H1 (cell line): ENCODE measurements around the gene OSGEP. TPM values are rescaled to one million over a fixed set of nuclear protein-coding genes. Genes with fewer than 3 reads are reported as not detected.

Experiments
- CTCF ChIA-PET: fragments of 300-600 bp; sonication (Branson Sonifier 250); formaldehyde crosslinking; loops from one replicate; lab custom pipeline; 2021; ENCODE audit not compliant: partially characterized antibody; lab: Charles Lee
- POLR2A ChIA-PET: fragments of 300-600 bp; sonication (Branson Sonifier 250); formaldehyde crosslinking; loops from one replicate; lab custom pipeline; 2021; ENCODE audit warnings: inconsistent platforms; ENCODE audit not compliant: partially characterized antibody; lab: Charles Lee
- DNase-seq, 2 experiments: peaks; one replicate each; pipeline versions ENCODE4 v3.0.0 to v3.0.0-alpha.2; 2010 to 2022; ENCODE audit warnings: low spot score in 2 of 2, low read depth in 1 of 2, mixed read lengths in 1 of 2
- FAIRE-seq: peaks from 2 replicates; lab custom pipeline; 2011; peaks lifted over from hg19 to GRCh38; lab: Jason Lieb, UNC
- H2AFZ ChIP-seq: 2 replicates; pipeline ENCODE4 v1.8.1; 2012; ENCODE audit warnings: low read length, inconsistent platforms
- H2AK5ac ChIP-seq: 2 replicates; pipeline ENCODE4 v1.6.1; 2013; ENCODE audit warnings: low read depth, low read length
- H2BK120ac ChIP-seq: replicated peaks from 2 replicates; pipeline ENCODE3; 2013; ENCODE audit warnings: low read depth, low read length, inconsistent platforms
- H2BK12ac ChIP-seq: 2 replicates; pipeline ENCODE4 v1.6.1; 2013; ENCODE audit warnings: low read depth, low read length
- H2BK15ac ChIP-seq: 2 replicates; pipeline ENCODE4 v1.6.1; 2013; ENCODE audit warnings: low read length
- H2BK20ac ChIP-seq: 2 replicates; pipeline ENCODE4 v1.6.1; 2013; ENCODE audit warnings: low read length
- H2BK5ac ChIP-seq: 2 replicates; pipeline ENCODE4 v1.6.1; 2013; ENCODE audit warnings: low read depth, low read length
- H3K14ac ChIP-seq: 2 replicates; pipeline ENCODE4 v1.6.1; 2013; ENCODE audit warnings: inconsistent platforms; ENCODE audit not compliant: insufficient read length
- H3K18ac ChIP-seq: 2 replicates; pipeline ENCODE4 v1.6.1; 2013; ENCODE audit warnings: low read length; ENCODE audit errors: extremely low read depth
- H3K23ac ChIP-seq: 2 replicates; pipeline ENCODE4 v1.6.1; 2013; ENCODE audit warnings: inconsistent platforms; ENCODE audit not compliant: insufficient read length
- H3K23me2 ChIP-seq: 2 replicates; pipeline ENCODE4 v1.6.1; 2013; ENCODE audit warnings: low read depth, low read length
- H3K27ac ChIP-seq: 2 replicates; pipeline ENCODE4 v1.6.1; 2011; ENCODE audit warnings: low read depth, low read length, inconsistent platforms
- H3K27me3 ChIP-seq, 4 experiments: replicated peaks in 1 of 4; 1 replicate in 1 of 4; 2 replicates in 3 of 4; pipeline versions ENCODE4 v1.6.1 to v1.8.1; 2011 to 2013; ENCODE audit warnings: low read length in 3 of 4, mild to moderate bottlenecking in 3 of 4, inconsistent platforms in 2 of 4, mixed read lengths in 2 of 4, moderate library complexity in 1 of 4; ENCODE audit not compliant: control insufficient read depth in 3 of 4, insufficient read depth in 3 of 4; ENCODE audit errors: extremely low read depth in 1 of 4
- H3K36me3 ChIP-seq, 4 experiments: 2 replicates each; pipeline versions ENCODE4 v1.6.1 to v1.8.1; 2011 to 2013; ENCODE audit warnings: mild to moderate bottlenecking in 4 of 4, low read length in 3 of 4, moderate library complexity in 2 of 4, control low read depth in 1 of 4, inconsistent platforms in 1 of 4; ENCODE audit not compliant: insufficient read depth in 4 of 4, control insufficient read depth in 2 of 4
- H3K4ac ChIP-seq: replicated peaks from 2 replicates; pipeline ENCODE3; 2013; ENCODE audit warnings: low read length, low read depth, mixed read lengths, inconsistent platforms; ENCODE audit not compliant: insufficient read length
- H3K4me1 ChIP-seq, 4 experiments: replicated peaks in 1 of 4; 1 replicate in 1 of 4; 2 replicates in 3 of 4; pipeline versions ENCODE4 v1.6.1 to v1.8.1; 2011 to 2013; ENCODE audit warnings: low read length in 3 of 4, inconsistent platforms in 2 of 4, mixed read lengths in 1 of 4; ENCODE audit not compliant: insufficient read depth in 4 of 4, control insufficient read depth in 3 of 4
- H3K4me2 ChIP-seq, 2 experiments: 2 replicates each; pipeline versions ENCODE4 v1.6.1 to v1.8.1; 2011 to 2013; ENCODE audit warnings: low read depth in 2 of 2, low read length in 2 of 2, control low read depth in 1 of 2, inconsistent platforms in 1 of 2, mild to moderate bottlenecking in 1 of 2; ENCODE audit not compliant: insufficient read depth in 1 of 2
- H3K4me3 ChIP-seq, 4 experiments: fragments of 200-600, 300-600 bp in 1 of 4; sonication (generic), shearing (Covaris generic), sonication (Bioruptor Twin) in 1 of 4; 2 replicates each; pipeline versions ENCODE4 v1.5.1 to v1.8.1; 2011 to 2016; ENCODE audit warnings: low read length in 4 of 4, low read depth in 3 of 4, control low read depth in 2 of 4, inconsistent platforms in 2 of 4, mild to moderate bottlenecking in 2 of 4, mixed read lengths in 1 of 4, moderate library complexity in 1 of 4; ENCODE audit not compliant: insufficient read depth in 2 of 4; ENCODE audit errors: extremely low read depth in 1 of 4
- H3K56ac ChIP-seq: replicated peaks from 2 replicates; pipeline ENCODE3; 2013; ENCODE audit warnings: low read depth, mild to moderate bottlenecking, mixed read lengths, low read length, inconsistent platforms; ENCODE audit not compliant: insufficient read length
- H3K79me1 ChIP-seq: 2 replicates; pipeline ENCODE4 v1.6.1; 2013; ENCODE audit warnings: low read depth, low read length, control low read depth
- H3K79me2 ChIP-seq, 2 experiments: 2 replicates each; pipeline versions ENCODE4 v1.6.1 to v1.8.1; 2012 to 2013; ENCODE audit warnings: low read length in 2 of 2, mild to moderate bottlenecking in 2 of 2, inconsistent platforms in 1 of 2; ENCODE audit not compliant: insufficient read depth in 2 of 2, control insufficient read depth in 1 of 2
- H3K9ac ChIP-seq, 4 experiments: replicated peaks in 1 of 4; 1 replicate in 1 of 4; 2 replicates in 3 of 4; pipeline versions ENCODE4 v1.6.1 to v1.8.1; 2011 to 2013; ENCODE audit warnings: low read depth in 3 of 4, low read length in 3 of 4, control low read depth in 2 of 4, mild to moderate bottlenecking in 2 of 4, moderate library complexity in 2 of 4, inconsistent platforms in 1 of 4; ENCODE audit errors: extremely low read depth in 1 of 4
- H3K9me3 ChIP-seq, 2 experiments: 2 replicates each; pipeline versions ENCODE4 v1.6.1 to v1.8.1; 2012 to 2013; ENCODE audit warnings: mild to moderate bottlenecking in 2 of 2, moderate library complexity in 2 of 2, control low read depth in 1 of 2, inconsistent platforms in 1 of 2, low read depth in 1 of 2, low read length in 1 of 2, mixed read lengths in 1 of 2; ENCODE audit not compliant: insufficient read depth in 2 of 2
- H4K20me1 ChIP-seq, 2 experiments: replicated peaks in 1 of 2; 2 replicates each; pipeline versions ENCODE3 to v1.8.1; 2011 to 2013; ENCODE audit warnings: inconsistent platforms in 2 of 2, low read length in 2 of 2, mild to moderate bottlenecking in 1 of 2; ENCODE audit not compliant: insufficient read depth in 2 of 2, control insufficient read depth in 1 of 2
- H4K5ac ChIP-seq: 2 replicates; pipeline ENCODE4 v1.6.1; 2013; ENCODE audit warnings: low read length, low read depth, mixed read lengths, inconsistent platforms; ENCODE audit not compliant: insufficient read length
- H4K8ac ChIP-seq: 2 replicates; pipeline ENCODE4 v1.8.0; 2013; ENCODE audit warnings: mild to moderate bottlenecking, moderate library complexity, low read length, inconsistent platforms; ENCODE audit not compliant: insufficient read depth; ENCODE audit errors: extremely low read depth
- H4K91ac ChIP-seq: replicated peaks from 2 replicates; pipeline ENCODE3; 2013; ENCODE audit warnings: low read length, mixed read lengths, inconsistent platforms; ENCODE audit not compliant: insufficient read length
- ASH2L ChIP-seq: fragments of 200-600, 300-600 bp; sonication (generic); IDR thresholded peaks from one replicate; pipeline ENCODE4 v1.7.1; 2017; ENCODE audit warnings: low read length
- ATF3 ChIP-seq: IDR thresholded peaks from 2 replicates; pipeline ENCODE4 v1.6.1; 2011; ENCODE audit warnings: low read depth, mild to moderate bottlenecking, low read length; ENCODE audit not compliant: insufficient read depth
- BACH1 ChIP-seq: IDR thresholded peaks from 2 replicates; pipeline ENCODE4 v1.6.1; 2012; ENCODE audit warnings: low read length, improper control_type of control experiment
- E2F6 ChIP-seq: IDR thresholded peaks from 2 replicates; pipeline ENCODE4 v1.6.1; 2012; ENCODE audit warnings: inconsistent platforms
- NANOG ChIP-seq: IDR thresholded peaks from 2 replicates; pipeline ENCODE4 v1.6.1; 2011; ENCODE audit warnings: low read length, low read depth, mild to moderate bottlenecking, inconsistent platforms; ENCODE audit not compliant: insufficient read depth, poor library complexity, severe bottlenecking
- POLR2A ChIP-seq, 2 experiments: IDR thresholded peaks; 1 replicate in 1 of 2; 2 replicates in 1 of 2; pipeline ENCODE4 v1.6.1; 2011; ENCODE audit warnings: low read depth in 2 of 2, low read length in 2 of 2, mild to moderate bottlenecking in 2 of 2; ENCODE audit errors: control extremely low read depth in 1 of 2
- POU5F1 ChIP-seq: IDR thresholded peaks from 2 replicates; pipeline ENCODE4 v1.6.1; 2011; ENCODE audit warnings: low read depth, mild to moderate bottlenecking, low read length, moderate library complexity
- SP2 ChIP-seq: IDR thresholded peaks from 2 replicates; pipeline ENCODE4 v1.6.1; 2012; ENCODE audit warnings: mild to moderate bottlenecking, low read length, inconsistent platforms
- TAF1 ChIP-seq: IDR thresholded peaks from 2 replicates; pipeline ENCODE4 v1.6.1; 2011; ENCODE audit warnings: mild to moderate bottlenecking, low read depth, low read length
- YY1 ChIP-seq: IDR thresholded peaks from 2 replicates; pipeline ENCODE4 v1.6.1; 2011; ENCODE audit warnings: low read depth, mild to moderate bottlenecking, low read length
- WGBS, 2 experiments: shearing (Covaris generic) in 1 of 2; methylation state at CpG; one replicate each; pipeline versions ENCODE4 v1.1.6 to v1.1.7; 2013 to 2015; ENCODE audit warnings: low lambda C conversion rate in 2 of 2, mixed read lengths in 2 of 2, inconsistent platforms in 1 of 2, low coverage in 1 of 2, missing lambda C conversion rate in 1 of 2; ENCODE audit not compliant: insufficient replicate concordance in 2 of 2, insufficient coverage in 1 of 2, insufficient read length in 1 of 2; ENCODE audit errors: extremely low coverage in 1 of 2, missing lambda C conversion rate in 1 of 2; 5-methylcytosine and 5-hydroxymethylcytosine counted together
- polyA plus RNA-seq, 7 experiments: library from polyadenylated mRNA; depleted of rRNA in 3 of 7; stranded (reverse) in 5 of 7; unstranded in 2 of 7; fragments of >200 nt in 5 of 7; fragments of 200-250 nt in 2 of 7; gene quantifications; 1 replicate in 5 of 7; 2 replicates in 1 of 7; 4 replicates in 1 of 7; pipeline versions ENCODE4 v1.2.1 to v1.2.3, GENCODE V29; 2011 to 2013; ENCODE audit warnings: missing spikeins in 2 of 7, mixed read lengths in 2 of 7
- total RNA-seq: library from RNA; stranded (reverse); fragmentation: NEBNext Ultra II Directional; extraction: Animal tissue kit (Norgen Biotek cat#: 25700); gene quantifications from 2 replicates; pipeline ENCODE4 v1.2.1, GENCODE V29; 2021
- TF ChIP-seq, protein P1 (sequence below): IDR thresholded peaks from 2 replicates; pipeline ENCODE4 v1.6.1; 2012; ENCODE audit warnings: inconsistent platforms

Gene OSGEP
- total and polyA plus RNA-seq, 2 of the 8 experiments (the other 6 are each of a cell fraction or from before 2014, with no cell fraction given): 34.4 to 78.6 TPM

GRCh38 chr14:20469242-20469889, 14.8 kb upstream of the OSGEP start, which contains the start of gene PNP:
PNP (plus strand) TSS chr14:20469406; CDS start chr14:20469525, 119 bp downstream.
- Histone ChIP-seq H3K4me3 (peak within 1 kb of the TSS; percentile 85 to 97 (median 90)), H3K27ac (peak within 1 kb of the TSS; percentile 63), H3K14ac (peak within 1 kb of the TSS; percentile 24), H4K20me1 (peaks cover 4 to 8% of the 10 kb centered on the region in 2 experiments), H3K9me3 (no peaks in the 10 kb centered on the region), H3K23me2 (peaks cover 10% of the 10 kb centered on the region), H3K79me2 (peaks cover 14 to 36% of the 10 kb centered on the region in 2 experiments; a peak in 3 of 4 replicates), H4K8ac (peak within 1 kb of the TSS; percentile 96; the same call in 1 of the 2 replicates), H2BK5ac (peak within 1 kb of the TSS; percentile 86), H3K36me3 (peaks cover 8 to 20% (median 18%) of the 10 kb centered on the region in 4 experiments; a peak in 7 of 8 replicates), H2BK20ac (no peak within 1 kb of the TSS; the same call in 1 of the 2 replicates), H2AK5ac (no peak within 1 kb of the TSS; the same call in 1 of the 2 replicates), H3K79me1 (peaks cover 12% of the 10 kb centered on the region; the same call in 1 of the 2 replicates), H2BK12ac (peak within 1 kb of the TSS; percentile 93), H3K18ac (peak within 1 kb of the TSS; percentile 85), H3K9ac (peak within 1 kb of the TSS; percentile 78 to 95 (median 92)), H2BK120ac (peak within 1 kb of the TSS; percentile 59), H3K4me1 (peaks cover 0 to 5% (median 2%) of the 10 kb centered on the region in 4 experiments; a peak in 3 of 7 replicates), H4K5ac (peak within 1 kb of the TSS; percentile 86), H2AFZ (peak within 1 kb of the TSS; percentile 52), H3K4ac (peak within 1 kb of the TSS; percentile 97), H3K27me3 (no peaks in the 10 kb centered on the region; a peak in 1 of 7 replicates), H3K23ac (no peak within 1 kb of the TSS), H3K56ac (peak within 1 kb of the TSS; percentile 56), H3K4me2 (peak within 1 kb of the TSS; percentile 92 to 100), H2BK15ac (0 out of 2 replicates have a peak within 1 kb of the TSS, but pooled peaks have one; percentile 76), H4K91ac (peak within 1 kb of the TSS; percentile 86)
- peak; percentile 78 to 96 for DNase-seq
- ChIA-PET POLR2A (interaction anchor here (0.6 to 6.7 kb wide), 53 partner anchors 7 to 685 kb away, joined by 3 to 88 read pairs (median 4); partner anchors contain the start of genes APEX1, CCNB1IP1, KLHL33 and OSGEP), CTCF (interaction anchor here (1.2 to 1.7 kb wide), 3 partner anchors 54 to 144 kb away, joined by 3 to 10 read pairs (median 4); no protein-coding TSS in a partner anchor)
- 1% methylated on average over 40 of the region's 40 CpGs; no CpG with 5 or more reads in 1 of the 2 experiments for WGBS, 2 experiments
- FAIRE-seq: peak; percentile 52
- TF ChIP-seq TAF1 (peak; percentile 99), SP2 (no peak), POLR2A (IDR thresholded peaks at IDR 0.05; ENCODE audit: control extremely low read depth in 1 of 2, low read depth in 2 of 2, low read length in 2 of 2) (peak; percentile 99 to 100), YY1 (no peak), ATF3 (no peak), BACH1 (no peak), POU5F1 (no peak), E2F6 (no peak), ASH2L (peak; percentile 90), NANOG (no peak)
- TF ChIP-seq, protein P1, sequence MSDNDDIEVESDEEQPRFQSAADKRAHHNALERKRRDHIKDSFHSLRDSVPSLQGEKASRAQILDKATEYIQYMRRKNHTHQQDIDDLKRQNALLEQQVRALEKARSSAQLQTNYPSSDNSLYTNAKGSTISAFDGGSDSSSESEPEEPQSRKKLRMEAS: peak; percentile 63
